SK-N-MC (cell line): Measurements from ENCODE around the gene FAM174C.

ENCODE experiments used
- DNase-seq: peaks from one replicate; pipeline ENCODE4 v3.0.0-alpha.2; 2011; ENCODE audit warnings: low read depth, low spot score
- H3K27ac ChIP-seq: fragments of 200-600 bp; sonication (generic); 2 replicates; pipeline ENCODE4 v1.5.1; 2016; ENCODE audit warnings: mixed run types
- H3K36me3 ChIP-seq: fragments of 200-600 bp; sonication (generic); 2 replicates; pipeline ENCODE4 v1.6.1; 2017; ENCODE audit warnings: antibody characterized with exemption, low read length, mixed read lengths; ENCODE audit not compliant: insufficient read depth
- H3K4me3 ChIP-seq: fragments of 200-600 bp; sonication (generic); 2 replicates; pipeline ENCODE4 v1.5.1; 2016
- H3K9ac ChIP-seq: fragments of 200-600 bp; sonication (generic); 2 replicates; pipeline ENCODE4 v1.8.0; 2017; ENCODE audit warnings: mixed run types, mixed read lengths; ENCODE audit not compliant: insufficient read length
- H3K9me3 ChIP-seq: fragments of 200-600 bp; sonication (generic); 2 replicates; pipeline ENCODE4 v1.6.1; 2017; ENCODE audit warnings: low read depth, mild to moderate bottlenecking, antibody characterized with exemption, low read length, moderate library complexity, mixed read lengths
- EZH2 ChIP-seq: fragments of 200-600 bp; sonication (generic); IDR thresholded peaks from one replicate; pipeline ENCODE4 v1.6.1; 2017; ENCODE audit warnings: antibody characterized with exemption
- FOXP2 ChIP-seq: optimal IDR thresholded peaks from 2 replicates; pipeline ENCODE3; 2011; ENCODE audit warnings: mild to moderate bottlenecking, moderate library complexity; ENCODE audit not compliant: insufficient read depth; ENCODE audit errors: extremely low read length, control extremely low read depth
- POLR2AphosphoS5 ChIP-seq: IDR thresholded peaks from 2 replicates; pipeline ENCODE4 v1.6.1; 2012; ENCODE audit warnings: mild to moderate bottlenecking, low read depth, low read length, borderline replicate concordance

Gene FAM174C

DNA sequence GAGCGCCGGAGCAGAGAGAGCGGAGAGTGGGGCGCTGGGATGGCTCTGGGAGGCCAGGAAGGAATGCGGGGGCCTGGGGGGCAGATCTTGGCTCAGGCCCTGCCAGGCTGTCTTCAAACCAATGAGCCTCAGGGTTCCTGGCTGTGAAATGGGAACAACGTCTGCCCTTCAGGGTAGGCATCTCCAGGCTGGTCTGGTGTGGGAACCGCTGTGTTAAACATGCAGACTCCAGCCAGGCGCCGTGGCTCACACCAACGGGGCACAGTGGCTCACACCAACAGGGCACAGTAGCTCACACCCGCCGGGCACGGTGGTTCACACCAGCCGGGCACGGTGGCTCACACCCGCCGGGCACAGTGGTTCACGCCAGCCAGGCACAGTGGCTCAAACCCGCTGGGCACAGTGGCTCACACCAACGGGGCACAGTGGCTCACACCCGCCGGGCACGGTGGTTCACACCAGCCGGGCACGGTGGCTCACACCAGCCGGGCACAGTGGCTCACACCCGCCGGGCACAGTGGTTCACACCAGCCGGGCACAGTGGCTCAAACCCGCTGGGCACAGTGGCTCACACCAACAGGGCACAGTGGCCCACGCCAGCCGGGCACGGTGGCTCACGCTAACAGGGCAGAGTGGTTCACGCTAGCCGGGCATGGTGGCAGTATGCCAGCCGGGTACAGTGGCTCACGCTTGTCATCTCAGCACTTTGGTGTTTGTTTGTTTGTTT is 50.4 kb downstream of the FAM174C start:
- no peak overlapping the region for H3K4me3 ChIP-seq
- TF ChIP-seq FOXP2 = no peak
- no peak for TF ChIP-seq EZH2
- no peak for TF ChIP-seq POLR2AphosphoS5

GRCh38 chr19:1327125-1327524 is 51.8 kb downstream of the FAM174C start:
- TF ChIP-seq FOXP2 (no peak), EZH2 (no peak), POLR2AphosphoS5 (no peak)

More for the DNA sequence above, 50.4 kb downstream of the FAM174C start:
- Histone ChIP-seq H3K9me3 (no peaks in the 10 kb centered on the region), H3K36me3 (no peaks in the 10 kb centered on the region), H3K9ac (no peak overlapping the region), H3K27ac (no peak overlapping the region)
- no peak for DNase-seq

More at GRCh38 chr19:1327125-1327524, 51.8 kb downstream of the FAM174C start:
- H3K36me3 ChIP-seq = no peaks in the 10 kb centered on the region
- no peak for DNase-seq
- H3K9ac ChIP-seq = no peak overlapping the region
- no peak overlapping the region for H3K27ac ChIP-seq
- no peaks in the 10 kb centered on the region for H3K9me3 ChIP-seq
- H3K4me3 ChIP-seq = no peak overlapping the region
